ENCODE data around the gene SLC46A1. TPM values are rescaled to one million over a fixed set of nuclear protein-coding genes. Genes with fewer than 3 reads are reported as not detected.
A peak's percentile ranks its signal among the peaks of the same experiment; 100 is the strongest.

The SLC46A1 gene
- total and polyA plus RNA-seq, 2 donors (not counting 1 experiment from before 2014, with no cell fraction given): 2.5 to 4.3 TPM

DNA sequence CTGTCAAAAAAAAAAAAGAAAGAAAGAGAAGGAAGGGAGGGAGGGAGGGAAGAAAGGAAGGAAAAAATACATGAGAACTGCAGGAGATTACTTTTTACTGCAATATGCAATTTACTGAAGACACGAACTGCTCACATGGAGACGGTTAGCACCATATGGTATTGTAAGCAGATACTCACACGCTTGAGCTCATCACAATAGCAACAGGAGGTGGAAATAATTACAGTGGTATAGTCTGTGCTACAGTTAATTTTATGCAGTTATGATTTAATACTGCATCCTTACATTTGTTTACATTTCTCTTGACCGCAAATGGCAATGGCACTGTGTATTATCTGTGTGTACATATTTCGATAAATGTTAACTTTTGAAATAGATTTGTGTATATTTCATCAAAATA, 21.4 kb upstream of the SLC46A1 start:
- Histone ChIP-seq H2AFZ (ENCODE audit: insufficient read depth, low read depth, low read length, poor library complexity, severe bottlenecking) (no peak overlapping the region), H4K20me1 (ENCODE audit: control insufficient read depth, insufficient read depth, low read length, poor library complexity, severe bottlenecking) (no peaks in the 10 kb centered on the region), H3K79me2 (ENCODE audit: control insufficient read depth, insufficient read depth, low read length) (no peaks in the 10 kb centered on the region), H3K4me3 (ENCODE audit: control extremely low read depth in 1 of 5, extremely low read depth in 1 of 5, insufficient read depth in 1 of 5, low read depth in 2 of 5, low read length in 4 of 5) (no peak overlapping the region), H3K9ac (ENCODE audit: low read length) (no peak overlapping the region), H3K27me3 (replicated peaks in 1 of 4; ENCODE audit: control extremely low read depth in 1 of 4, control insufficient read depth in 3 of 4, insufficient read depth in 4 of 4, low read length in 3 of 4) (peaks cover 0 to 4% (median 1%) of the 10 kb centered on the region in 4 experiments), H3K9me3 (ENCODE audit: control extremely low read depth in 1 of 3, control insufficient read depth in 2 of 3, insufficient read depth in 1 of 3, low read length in 2 of 3) (no peaks in the 10 kb centered on the region), H3K36me3 (replicated peaks in 1 of 2; ENCODE audit: control extremely low read depth in 1 of 2, control insufficient read depth in 1 of 2, extremely low read depth in 1 of 2, insufficient read depth in 2 of 2, low read length in 1 of 2) (no peaks in the 10 kb centered on the region), H3K27ac (ENCODE audit: low read length in 2 of 2) (no peak overlapping the region), H3K4me1 (ENCODE audit: control insufficient read depth in 2 of 2, insufficient read depth in 2 of 2, low read length in 2 of 2) (no peaks in the 10 kb centered on the region), H3K4me2 (replicated peaks; ENCODE audit: low read depth, low read length, poor library complexity, severe bottlenecking) (no peak overlapping the region)
- Mint-ChIP-seq H3K27ac (no peak overlapping the region), H3K4me3 (no peak overlapping the region), H3K9me3 (ENCODE audit: insufficient read depth) (no peaks in the 10 kb centered on the region), H3K27me3 (peaks cover 31% of the 10 kb centered on the region), H3K4me1 (no peaks in the 10 kb centered on the region)
- no peak for DNase-seq
- WGBS (ENCODE audit: insufficient coverage): no CpG with 5 or more reads among the region's 5 CpGs
- no peak for ATAC-seq (ENCODE audit: low read depth)
- ChIA-PET CTCF (interaction anchor here (1.2 kb wide), 1 partner anchor 11 kb away, joined by 4 read pairs; no protein-coding TSS in a partner anchor), POLR2A (interaction anchor here (0.6 kb wide), 1 partner anchor 269 kb away, joined by 3 read pairs; no protein-coding TSS in a partner anchor)
- intact Hi-C loops (cut with micrococcal nuclease): no loop called here
- TF ChIP-seq EZH2 (IDR thresholded peaks at IDR 0.05; ENCODE audit: borderline replicate concordance, insufficient read depth, low read depth, low read length, poor library complexity, severe bottlenecking): no peak
- TF ChIP-seq, protein P1, sequence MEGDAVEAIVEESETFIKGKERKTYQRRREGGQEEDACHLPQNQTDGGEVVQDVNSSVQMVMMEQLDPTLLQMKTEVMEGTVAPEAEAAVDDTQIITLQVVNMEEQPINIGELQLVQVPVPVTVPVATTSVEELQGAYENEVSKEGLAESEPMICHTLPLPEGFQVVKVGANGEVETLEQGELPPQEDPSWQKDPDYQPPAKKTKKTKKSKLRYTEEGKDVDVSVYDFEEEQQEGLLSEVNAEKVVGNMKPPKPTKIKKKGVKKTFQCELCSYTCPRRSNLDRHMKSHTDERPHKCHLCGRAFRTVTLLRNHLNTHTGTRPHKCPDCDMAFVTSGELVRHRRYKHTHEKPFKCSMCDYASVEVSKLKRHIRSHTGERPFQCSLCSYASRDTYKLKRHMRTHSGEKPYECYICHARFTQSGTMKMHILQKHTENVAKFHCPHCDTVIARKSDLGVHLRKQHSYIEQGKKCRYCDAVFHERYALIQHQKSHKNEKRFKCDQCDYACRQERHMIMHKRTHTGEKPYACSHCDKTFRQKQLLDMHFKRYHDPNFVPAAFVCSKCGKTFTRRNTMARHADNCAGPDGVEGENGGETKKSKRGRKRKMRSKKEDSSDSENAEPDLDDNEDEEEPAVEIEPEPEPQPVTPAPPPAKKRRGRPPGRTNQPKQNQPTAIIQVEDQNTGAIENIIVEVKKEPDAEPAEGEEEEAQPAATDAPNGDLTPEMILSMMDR (IDR thresholded peaks at IDR 0.05): no peak

DNA sequence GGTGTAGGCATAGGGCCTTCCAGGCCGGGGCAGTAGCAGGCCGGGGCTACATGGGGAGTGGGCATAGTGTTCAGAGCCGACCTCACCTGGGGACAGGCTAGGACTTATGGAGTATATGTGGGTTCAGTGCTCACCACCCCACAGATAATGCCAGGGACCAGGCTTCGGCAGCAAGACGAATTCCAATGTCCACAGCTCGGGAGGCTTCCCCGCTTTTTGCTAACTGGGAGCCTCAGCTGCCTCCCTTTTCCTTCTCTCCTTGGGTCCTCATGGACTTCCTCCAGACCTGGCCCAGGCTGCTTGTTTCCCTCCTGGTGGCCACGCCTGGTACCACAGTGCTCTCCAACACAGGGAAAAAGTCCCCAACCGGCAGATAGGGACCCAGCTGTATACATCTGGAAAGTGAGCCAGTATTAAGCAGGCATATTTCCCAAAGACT, 20.1 kb upstream of the SLC46A1 start:
- DNase-seq: no peak
- peaks cover 23% of the 10 kb centered on the region for H3K27me3 Mint-ChIP-seq
- H3K4me1 Mint-ChIP-seq: no peaks in the 10 kb centered on the region
- Histone ChIP-seq H3K9me3 (ENCODE audit: control extremely low read depth in 1 of 3, control insufficient read depth in 2 of 3, insufficient read depth in 1 of 3, low read length in 2 of 3) (no peaks in the 10 kb centered on the region), H3K4me2 (replicated peaks; ENCODE audit: low read depth, low read length, poor library complexity, severe bottlenecking) (no peak overlapping the region), H2AFZ (ENCODE audit: insufficient read depth, low read depth, low read length, poor library complexity, severe bottlenecking) (no peak overlapping the region), H3K36me3 (replicated peaks in 1 of 2; ENCODE audit: control extremely low read depth in 1 of 2, control insufficient read depth in 1 of 2, extremely low read depth in 1 of 2, insufficient read depth in 2 of 2, low read length in 1 of 2) (no peaks in the 10 kb centered on the region), H3K9ac (ENCODE audit: low read length) (no peak overlapping the region), H4K20me1 (ENCODE audit: control insufficient read depth, insufficient read depth, low read length, poor library complexity, severe bottlenecking) (no peaks in the 10 kb centered on the region), H3K79me2 (ENCODE audit: control insufficient read depth, insufficient read depth, low read length) (no peaks in the 10 kb centered on the region), H3K4me3 (ENCODE audit: control extremely low read depth in 1 of 5, extremely low read depth in 1 of 5, insufficient read depth in 1 of 5, low read depth in 2 of 5, low read length in 4 of 5) (no peak overlapping the region), H3K27ac (ENCODE audit: low read length in 2 of 2) (no peak overlapping the region), H3K27me3 (replicated peaks in 1 of 4; ENCODE audit: control extremely low read depth in 1 of 4, control insufficient read depth in 3 of 4, insufficient read depth in 4 of 4, low read length in 3 of 4) (peaks cover 0 to 4% (median 1%) of the 10 kb centered on the region in 4 experiments), H3K4me1 (ENCODE audit: control insufficient read depth in 2 of 2, insufficient read depth in 2 of 2, low read length in 2 of 2) (no peaks in the 10 kb centered on the region)
- intact Hi-C loops (cut with micrococcal nuclease): no loop called here
- ChIA-PET POLR2A (no interaction called here), CTCF (no interaction called here)
- ATAC-seq (ENCODE audit: low read depth): no peak
- WGBS (ENCODE audit: insufficient coverage): 92% methylated on average over 7 of the region's 9 CpGs
- H3K9me3 Mint-ChIP-seq (ENCODE audit: insufficient read depth): no peaks in the 10 kb centered on the region
- H3K27ac Mint-ChIP-seq: no peak overlapping the region
- no peak overlapping the region for H3K4me3 Mint-ChIP-seq
- no peak for TF ChIP-seq EZH2 (IDR thresholded peaks at IDR 0.05; ENCODE audit: borderline replicate concordance, insufficient read depth, low read depth, low read length, poor library complexity, severe bottlenecking)
- TF ChIP-seq, protein P1 (IDR thresholded peaks at IDR 0.05): peak; percentile 17
